SK-N-SH (cell line): ENCODE measurements around the gene NPTX1. TPM values are rescaled to one million over a fixed set of nuclear protein-coding genes. Genes with fewer than 3 reads are reported as not detected.
A peak's percentile ranks its signal among the peaks of the same experiment; 100 is the strongest.

Source experiments
- CTCF ChIA-PET: fragments of 300-600, 350-600 bp; formaldehyde crosslinking; extraction: SDS; loops from one replicate; lab custom pipeline; 2021; lab: Yijun Ruan, JAX
- POLR2A ChIA-PET: fragments of 350-600 bp; sonication (Branson Sonifier 250); formaldehyde crosslinking; extraction: SDS; loops from one replicate; lab custom pipeline; 2020; ENCODE audit warnings: antibody characterized with exemption, inconsistent platforms; lab: Yijun Ruan, JAX
- DNase-seq: peaks from one replicate; pipeline ENCODE4 v3.0.0; 2012
- H2AFZ ChIP-seq: fragments of 200-600 bp; sonication (generic); 2 replicates; pipeline ENCODE4 v1.8.1; 2016; ENCODE audit warnings: antibody characterized with exemption, mild to moderate bottlenecking, low read depth
- H3F3A ChIP-seq: fragments of 200-600 bp; sonication (generic); replicated peaks from 2 replicates; pipeline ENCODE3; 2016; ENCODE audit warnings: antibody characterized with exemption, mild to moderate bottlenecking; ENCODE audit not compliant: insufficient read depth
- H3K27ac ChIP-seq, 2 experiments: fragments of 200-500 bp in 1 of 2; fragments of 200-600 bp in 1 of 2; sonication (Bioruptor generic) in 1 of 2; sonication (generic), shearing (Covaris generic) in 1 of 2; 2 replicates each; pipeline versions ENCODE4 v1.5.1 to v1.6.1; 2014 to 2016; ENCODE audit warnings: low read depth in 2 of 2, inconsistent platforms in 1 of 2, low read length in 1 of 2, mild to moderate bottlenecking in 1 of 2, mixed read lengths in 1 of 2
- H3K27me3 ChIP-seq: fragments of 200-600 bp; sonication (generic), shearing (Covaris generic); 2 replicates; pipeline ENCODE4 v1.6.1; 2016; ENCODE audit warnings: mixed run types; ENCODE audit not compliant: insufficient read depth
- H3K36me3 ChIP-seq, 2 experiments: fragments of 200-500 bp in 1 of 2; fragments of 200-600 bp in 1 of 2; sonication (Bioruptor generic) in 1 of 2; sonication (generic) in 1 of 2; replicated peaks in 1 of 2; 2 replicates each; pipeline versions ENCODE3 to v1.5.1; 2014 to 2016; ENCODE audit warnings: low read length in 1 of 2, mild to moderate bottlenecking in 1 of 2; ENCODE audit not compliant: insufficient read depth in 2 of 2, control insufficient read depth in 1 of 2
- H3K4me1 ChIP-seq, 2 experiments: fragments of 200-500 bp in 1 of 2; fragments of 200-600 bp in 1 of 2; sonication (Bioruptor generic) in 1 of 2; sonication (generic), shearing (Covaris generic) in 1 of 2; 2 replicates each; pipeline versions ENCODE4 v1.5.1 to v1.6.1; 2014 to 2016; ENCODE audit warnings: low read depth in 1 of 2, low read length in 1 of 2, mixed run types in 1 of 2; ENCODE audit not compliant: insufficient read depth in 2 of 2, control insufficient read depth in 1 of 2
- H3K4me2 ChIP-seq: fragments of 200-600 bp; sonication (generic), shearing (Covaris generic); 2 replicates; pipeline ENCODE4 v1.6.1; 2017; ENCODE audit warnings: mixed run types
- H3K4me3 ChIP-seq, 2 experiments: fragments of 200-500 bp in 1 of 2; fragments of 200-600 bp in 1 of 2; sonication (Bioruptor generic) in 1 of 2; sonication (generic), shearing (Covaris generic) in 1 of 2; 2 replicates each; pipeline versions ENCODE4 v1.5.1 to v1.8.1; 2014 to 2016; ENCODE audit warnings: low read depth in 2 of 2, inconsistent platforms in 1 of 2, low read length in 1 of 2, mild to moderate bottlenecking in 1 of 2, mixed read lengths in 1 of 2, moderate library complexity in 1 of 2
- H3K79me2 ChIP-seq: fragments of 200-600 bp; sonication (generic); 2 replicates; pipeline ENCODE4 v1.8.1; 2017; ENCODE audit warnings: mild to moderate bottlenecking; ENCODE audit not compliant: insufficient read depth
- H3K9ac ChIP-seq: fragments of 200-600 bp; sonication (generic); 2 replicates; pipeline ENCODE4 v1.6.1; 2017; ENCODE audit warnings: mixed run types
- H3K9me2 ChIP-seq: fragments of 200-600 bp; sonication (generic); 2 replicates; pipeline ENCODE4 v1.6.1; 2017; ENCODE audit warnings: mixed run types
- H3K9me3 ChIP-seq: fragments of 200-600 bp; sonication (generic); 2 replicates; pipeline ENCODE4 v1.6.1; 2017; ENCODE audit warnings: mixed run types, mild to moderate bottlenecking, moderate library complexity
- H4K20me1 ChIP-seq: fragments of 200-600 bp; sonication (generic); 2 replicates; pipeline ENCODE4 v1.6.1; 2017; ENCODE audit warnings: mild to moderate bottlenecking, mixed run types; ENCODE audit not compliant: insufficient read depth
- CHD2 ChIP-seq: fragments of 150-350 bp; IDR thresholded peaks from 2 replicates; pipeline ENCODE4 v1.6.1; 2018; ENCODE audit warnings: low read length; ENCODE audit not compliant: partially characterized antibody
- CTCF ChIP-seq: fragments of 200-600 bp; sonication (generic); IDR thresholded peaks from 2 replicates; pipeline ENCODE4 v1.6.1; 2017; ENCODE audit warnings: antibody characterized with exemption, mild to moderate bottlenecking, moderate library complexity
- ELF1 ChIP-seq: IDR thresholded peaks from 2 replicates; pipeline ENCODE4 v1.4.0; 2012
- JUND ChIP-seq: IDR thresholded peaks from 2 replicates; pipeline ENCODE4 v1.4.0; 2012
- MAX ChIP-seq: IDR thresholded peaks from 2 replicates; pipeline ENCODE4 v1.4.0; 2012; ENCODE audit warnings: low read depth
- MEF2A ChIP-seq: IDR thresholded peaks from 2 replicates; pipeline ENCODE4 v1.4.0; 2012; ENCODE audit warnings: low read depth, borderline replicate concordance
- MXI1 ChIP-seq: IDR thresholded peaks from 2 replicates; pipeline ENCODE4 v1.6.1; 2012; ENCODE audit warnings: mild to moderate bottlenecking, low read depth, low read length, improper control_type of control experiment
- NRF1 ChIP-seq: IDR thresholded peaks from 2 replicates; pipeline ENCODE4 v1.6.1; 2012; ENCODE audit warnings: low read depth, mild to moderate bottlenecking, low read length
- RAD21 ChIP-seq: IDR thresholded peaks from 2 replicates; pipeline ENCODE4 v1.6.1; 2012; ENCODE audit warnings: mild to moderate bottlenecking, low read length
- SMC3 ChIP-seq: IDR thresholded peaks from 2 replicates; pipeline ENCODE4 v1.6.1; 2012; ENCODE audit warnings: low read depth, low read length, improper control_type of control experiment
- USF1 ChIP-seq: IDR thresholded peaks from 2 replicates; pipeline ENCODE4 v1.4.0; 2012; ENCODE audit warnings: low read depth, borderline replicate concordance
- WGBS: methylation state at CpG from one replicate; pipeline ENCODE4 v1.1.6; 2017; ENCODE audit warnings: low lambda C conversion rate; 5-methylcytosine and 5-hydroxymethylcytosine counted together
- polyA plus RNA-seq, 3 experiments: library from polyadenylated mRNA; depleted of rRNA; stranded (reverse); fragments of >200 nt; gene quantifications; 2 replicates each; pipeline ENCODE4 v1.2.3, GENCODE V29; 2012

NPTX1 gene
- polyA plus RNA-seq, 1 of the 3 experiments (the other 2 are of a cell fraction) = 0.05 TPM

GRCh38 chr17:80426671-80427326 is 49.6 kb downstream of the NPTX1 start (continued):
- TF ChIP-seq CTCF (peak; percentile 99), RAD21 (peak; percentile 99), MEF2A (no peak), NRF1 (no peak), JUND (no peak), MAX (no peak)

DNA sequence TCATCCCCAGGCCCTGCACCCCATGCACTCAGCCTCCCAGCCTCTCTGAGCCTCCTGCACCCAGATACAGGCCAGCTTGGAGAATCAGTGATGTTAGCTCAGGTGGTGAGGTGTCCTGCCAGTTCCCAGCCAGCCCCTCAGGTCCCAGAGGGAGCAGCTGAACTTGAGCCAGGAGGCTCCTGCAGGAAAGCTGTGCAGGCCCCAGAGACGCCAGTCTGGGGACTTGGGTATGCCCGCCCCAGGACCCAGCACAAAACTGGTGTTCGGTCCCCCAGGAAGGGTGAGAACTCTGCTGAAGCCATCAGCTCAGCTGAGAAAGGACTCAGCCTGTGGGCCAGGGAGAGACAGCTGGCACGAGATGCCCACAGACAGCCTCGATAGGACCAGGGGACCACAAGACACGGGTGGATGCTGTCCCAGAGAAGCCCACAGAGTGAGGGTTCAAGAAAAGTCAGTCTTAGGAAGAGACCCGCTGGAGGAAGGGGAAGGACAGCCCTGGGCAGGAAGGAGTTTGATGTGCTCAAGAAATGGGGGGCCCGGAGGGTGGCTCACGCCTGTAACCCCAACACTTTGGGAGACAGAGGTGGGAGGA is 50.5 kb downstream of the NPTX1 start:
- H3K4me2 ChIP-seq = no peak overlapping the region
- ChIA-PET CTCF (interaction anchor here (0.7 to 6.5 kb wide), 13 partner anchors 9 to 561 kb away, joined by 3 to 81 read pairs (median 3); partner anchors contain the start of gene ENDOV), POLR2A (no interaction called here)
- H3K4me1 ChIP-seq = no peaks in the 10 kb centered on the region; a peak in 1 of 4 replicates
- no peak overlapping the region for H3K4me3 ChIP-seq
- H3K36me3 ChIP-seq = peaks cover 3 to 24% of the 10 kb centered on the region in 2 experiments
- no peak overlapping the region for H2AFZ ChIP-seq
- 75% methylated on average over 9 of the region's 9 CpGs for WGBS
- no peak for TF ChIP-seq CHD2
- TF ChIP-seq RAD21 = no peak
- TF ChIP-seq SMC3 = no peak
- TF ChIP-seq NRF1 = no peak
- no peak for TF ChIP-seq USF1
- TF ChIP-seq MXI1 = no peak
- TF ChIP-seq ELF1 = no peak
- TF ChIP-seq, all 33 proteins: peak for 0
- H3F3A ChIP-seq = peaks cover 6% of the 10 kb centered on the region
- H3K9me2 ChIP-seq = no peaks in the 10 kb centered on the region
- no peak overlapping the region for H3K9ac ChIP-seq
- no peaks in the 10 kb centered on the region; the same call in 1 of the 2 replicates for H4K20me1 ChIP-seq
- H3K9me3 ChIP-seq = no peaks in the 10 kb centered on the region
- peak; percentile 36 for DNase-seq
- no peaks in the 10 kb centered on the region for H3K27me3 ChIP-seq
- H3K79me2 ChIP-seq = no peaks in the 10 kb centered on the region
- H3K27ac ChIP-seq = no peak overlapping the region
